ENCODE measurements around the gene SMCO4.
"Not testable (repeated sequence)": the region's sequence is repeated elsewhere in the genome, so short reads cannot be mapped to it uniquely, and the experiment has no call there.

The SMCO4 gene

GRCh38 chr11:93476796-93477195 is 66.4 kb downstream of the SMCO4 start:
- DNase-seq (ENCODE audit: low read depth): peak; percentile 74

GRCh38 chr11:93474123-93474522 is 69.1 kb downstream of the SMCO4 start:
- DNase-seq (ENCODE audit: low read depth): no peak

DNA sequence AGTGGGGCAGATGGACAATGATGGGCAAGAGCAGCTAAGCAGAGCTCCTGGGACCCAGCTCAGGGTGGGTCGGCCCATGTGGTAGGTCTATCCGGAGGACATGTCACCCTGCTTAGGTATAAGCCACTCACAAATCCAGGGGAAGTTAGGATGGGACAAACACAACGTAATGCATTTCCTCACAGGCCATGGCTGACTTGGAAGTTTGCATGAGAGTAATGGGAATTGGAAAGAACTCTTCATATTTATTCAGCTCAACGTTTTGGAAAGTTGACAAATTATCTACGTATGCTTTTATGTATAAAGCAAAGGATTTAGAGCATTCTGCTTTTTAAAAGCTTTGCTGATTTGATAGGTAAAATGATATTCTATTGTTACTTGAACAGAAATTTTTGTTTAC is 74.9 kb downstream of the SMCO4 start:
- no peak for DNase-seq (ENCODE audit: low read depth)

DNA sequence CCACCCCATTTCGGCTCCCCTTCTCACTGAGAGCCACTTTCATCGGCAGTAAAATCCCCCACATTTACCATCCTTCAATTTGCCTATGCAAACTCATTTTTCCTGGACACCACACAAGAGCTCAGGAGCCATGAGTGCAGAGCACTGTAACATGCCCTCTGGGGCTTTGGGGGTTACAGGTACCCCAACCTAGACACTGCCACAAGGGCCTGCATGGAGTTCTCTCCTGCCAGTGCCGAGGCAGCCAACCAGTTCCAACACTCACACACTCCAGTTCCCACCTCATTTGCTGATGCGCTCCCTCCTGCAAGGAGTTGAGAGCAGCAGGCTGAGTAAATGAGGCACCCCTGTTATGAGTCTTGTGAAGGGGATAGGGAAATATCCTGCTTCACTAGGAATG is 76.1 kb downstream of the SMCO4 start:
- DNase-seq (ENCODE audit: low read depth): no peak

DNA sequence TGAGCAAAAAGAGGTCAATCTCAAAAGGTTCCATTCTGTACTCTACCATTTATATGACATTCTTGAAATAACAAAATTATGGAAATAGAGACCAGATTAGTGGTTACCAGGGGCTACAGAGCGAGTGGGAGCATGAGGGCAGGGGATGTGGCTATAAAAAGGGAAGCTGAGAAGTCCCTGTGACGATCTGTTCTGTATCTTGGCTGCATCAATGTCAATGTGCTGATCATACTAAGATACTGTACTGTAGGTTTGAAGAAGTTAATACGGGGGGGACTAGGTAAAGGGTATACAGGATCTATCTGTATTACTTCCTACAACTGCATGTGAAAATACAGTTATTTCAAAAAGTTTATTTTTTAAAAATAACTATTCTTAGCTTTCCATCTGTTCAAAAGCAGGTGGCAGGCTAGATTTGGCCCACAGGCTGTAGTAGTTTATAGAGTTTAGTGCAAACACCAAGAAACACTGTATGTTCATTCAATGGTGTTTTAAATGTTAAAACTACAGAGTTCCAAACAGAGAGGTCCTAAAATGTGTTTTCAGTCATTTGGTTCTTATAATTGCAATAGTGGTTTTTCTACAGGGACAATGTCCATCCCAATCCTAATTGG is 78.2 kb downstream of the SMCO4 start:
- DNase-seq (ENCODE audit: low read depth): no peak

DNA sequence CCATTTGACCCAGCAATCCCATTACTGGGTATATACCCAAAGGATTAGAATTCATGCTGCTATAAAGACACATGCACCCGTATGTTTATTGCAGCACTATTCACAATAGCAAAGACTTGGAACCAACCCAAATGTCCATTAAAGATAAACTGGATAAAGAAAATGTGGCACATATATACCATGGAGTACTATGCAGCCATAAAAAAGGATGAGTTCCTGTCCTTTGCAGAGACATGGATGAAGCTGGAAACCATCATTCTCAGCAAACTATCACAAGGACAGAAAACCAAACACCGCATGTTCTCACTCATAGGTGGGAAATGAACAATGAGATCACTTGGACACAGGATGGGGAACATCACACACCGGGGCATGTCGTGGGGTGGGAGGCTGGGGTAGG is 79.5 kb downstream of the SMCO4 start:
- not testable (repeated sequence) for DNase-seq (ENCODE audit: low read depth)

DNA sequence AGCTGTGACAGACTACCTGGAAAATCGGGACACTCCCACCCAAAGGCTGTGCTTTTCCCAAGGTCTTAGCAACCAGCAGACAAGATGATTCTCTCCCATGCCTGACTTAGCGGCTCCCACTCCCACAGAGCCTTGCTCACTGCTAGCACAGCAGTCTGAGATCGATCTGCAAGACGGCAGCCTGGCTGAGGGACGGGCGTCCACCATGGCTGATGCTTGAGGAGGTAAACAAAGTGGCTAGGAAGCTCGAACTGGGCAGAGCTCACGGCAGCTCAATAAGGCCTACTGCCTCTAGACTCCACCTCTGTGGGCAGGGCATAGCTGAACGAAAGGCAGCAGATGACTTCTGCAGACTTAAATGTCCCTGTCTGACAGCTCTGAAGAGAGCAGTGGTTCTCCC is 84.9 kb downstream of the SMCO4 start:
- no peak for DNase-seq (ENCODE audit: low read depth)

GRCh38 chr11:93444617-93445073 is 98.5 kb downstream of the SMCO4 start:
- peak; percentile 3 for DNase-seq (ENCODE audit: low read depth)

GRCh38 chr11:93443232-93443631 is 100.0 kb downstream of the SMCO4 start:
- DNase-seq (ENCODE audit: low read depth): not testable (repeated sequence)

- no peak for DNase-seq (ENCODE audit: low read depth)
Measured at GRCh38 chr11:93432247-93432646, 110.9 kb downstream of the SMCO4 start.

All from ELR (cell line).